Gastroesophageal sphincter (tissue), 3 donors: ENCODE results near the gene UBQLN1.

Experiments
- POLR2A ChIP-seq, 2 donors: fragments of 450-650 bp; IDR thresholded peaks; one replicate each; pipeline ENCODE4 v1.6.1; 2017; ENCODE audit warnings: antibody characterized with exemption in 2 of 2, mild to moderate bottlenecking in 2 of 2, moderate library complexity in 1 of 2
- TF ChIP-seq, protein P1 (sequence below), 4 experiments: fragments of 200-600 bp in 2 of 4; fragments of 450-650 bp in 2 of 4; sonication (generic) in 1 of 4; IDR thresholded peaks; one replicate each; pipeline ENCODE4 v1.5.1; 2017 to 2019; ENCODE audit warnings: antibody characterized with exemption in 4 of 4, mild to moderate bottlenecking in 2 of 4, moderate library complexity in 2 of 4

DNA sequence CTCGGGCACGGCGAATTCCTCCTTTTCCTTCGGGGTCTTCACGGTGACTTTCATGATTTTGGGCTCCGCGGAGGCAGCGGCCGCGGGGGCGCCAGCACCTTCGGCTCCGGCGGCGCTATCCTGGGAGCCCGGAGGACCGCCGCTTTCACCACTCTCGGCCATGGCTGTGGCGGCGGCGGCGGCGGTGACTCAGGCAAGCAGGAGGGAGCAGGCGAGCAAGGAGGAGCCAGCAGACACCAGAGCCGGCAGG is 315 bp downstream of the UBQLN1 start:
- TF ChIP-seq POLR2A (IDR thresholded peaks at IDR 0.05), result no peak
- TF ChIP-seq, protein P1, sequence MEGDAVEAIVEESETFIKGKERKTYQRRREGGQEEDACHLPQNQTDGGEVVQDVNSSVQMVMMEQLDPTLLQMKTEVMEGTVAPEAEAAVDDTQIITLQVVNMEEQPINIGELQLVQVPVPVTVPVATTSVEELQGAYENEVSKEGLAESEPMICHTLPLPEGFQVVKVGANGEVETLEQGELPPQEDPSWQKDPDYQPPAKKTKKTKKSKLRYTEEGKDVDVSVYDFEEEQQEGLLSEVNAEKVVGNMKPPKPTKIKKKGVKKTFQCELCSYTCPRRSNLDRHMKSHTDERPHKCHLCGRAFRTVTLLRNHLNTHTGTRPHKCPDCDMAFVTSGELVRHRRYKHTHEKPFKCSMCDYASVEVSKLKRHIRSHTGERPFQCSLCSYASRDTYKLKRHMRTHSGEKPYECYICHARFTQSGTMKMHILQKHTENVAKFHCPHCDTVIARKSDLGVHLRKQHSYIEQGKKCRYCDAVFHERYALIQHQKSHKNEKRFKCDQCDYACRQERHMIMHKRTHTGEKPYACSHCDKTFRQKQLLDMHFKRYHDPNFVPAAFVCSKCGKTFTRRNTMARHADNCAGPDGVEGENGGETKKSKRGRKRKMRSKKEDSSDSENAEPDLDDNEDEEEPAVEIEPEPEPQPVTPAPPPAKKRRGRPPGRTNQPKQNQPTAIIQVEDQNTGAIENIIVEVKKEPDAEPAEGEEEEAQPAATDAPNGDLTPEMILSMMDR (IDR thresholded peaks at IDR 0.05), result peak in 1 of 4 experiments; percentile 19
